HAP-1 (cell line): ENCODE results near the gene DRICH1.
"Not testable (repeated sequence)": the region's sequence is repeated elsewhere in the genome, so short reads cannot be mapped to it uniquely, and the experiment has no call there.

Experiments
- DNase-seq, 2 experiments: peaks; one replicate each; pipeline ENCODE4 v3.0.0-alpha.2; 2016 to 2020; ENCODE audit warnings: low spot score in 2 of 2
- H3K27me3 ChIP-seq: fragments of 250-450 bp; sonication (Bioruptor Pico); 2 replicates; pipeline ENCODE4 v1.5.1; 2020; ENCODE audit warnings: low read depth, mild to moderate bottlenecking, moderate library complexity
- H3K36me3 ChIP-seq: fragments of 250-450 bp; sonication (Bioruptor Pico); replicated peaks from 2 replicates; pipeline ENCODE4 v1.5.1; 2020; ENCODE audit warnings: mild to moderate bottlenecking
- H3K4me1 ChIP-seq: fragments of 250-450 bp; sonication (Bioruptor Pico); 2 replicates; pipeline ENCODE4 v1.5.1; 2020; ENCODE audit warnings: mild to moderate bottlenecking
- H3K4me3 ChIP-seq: fragments of 250-450 bp; sonication (Bioruptor Pico); 2 replicates; pipeline ENCODE4 v1.5.1; 2020; ENCODE audit warnings: mild to moderate bottlenecking, moderate library complexity
- H3K9me3 ChIP-seq: fragments of 250-450 bp; sonication (Bioruptor Pico); 2 replicates; pipeline ENCODE4 v1.5.1; 2020; ENCODE audit warnings: mild to moderate bottlenecking, moderate library complexity
- in situ Hi-C: fragments of 300-500 bp; cut with MboI; formaldehyde crosslinking; loops from 3 replicates; pipeline ENCODE4 v1.14.3; 2020; ENCODE audit warnings: low sequenced_read_pairs, inconsistent platforms, mixed read lengths

Gene DRICH1

DNA sequence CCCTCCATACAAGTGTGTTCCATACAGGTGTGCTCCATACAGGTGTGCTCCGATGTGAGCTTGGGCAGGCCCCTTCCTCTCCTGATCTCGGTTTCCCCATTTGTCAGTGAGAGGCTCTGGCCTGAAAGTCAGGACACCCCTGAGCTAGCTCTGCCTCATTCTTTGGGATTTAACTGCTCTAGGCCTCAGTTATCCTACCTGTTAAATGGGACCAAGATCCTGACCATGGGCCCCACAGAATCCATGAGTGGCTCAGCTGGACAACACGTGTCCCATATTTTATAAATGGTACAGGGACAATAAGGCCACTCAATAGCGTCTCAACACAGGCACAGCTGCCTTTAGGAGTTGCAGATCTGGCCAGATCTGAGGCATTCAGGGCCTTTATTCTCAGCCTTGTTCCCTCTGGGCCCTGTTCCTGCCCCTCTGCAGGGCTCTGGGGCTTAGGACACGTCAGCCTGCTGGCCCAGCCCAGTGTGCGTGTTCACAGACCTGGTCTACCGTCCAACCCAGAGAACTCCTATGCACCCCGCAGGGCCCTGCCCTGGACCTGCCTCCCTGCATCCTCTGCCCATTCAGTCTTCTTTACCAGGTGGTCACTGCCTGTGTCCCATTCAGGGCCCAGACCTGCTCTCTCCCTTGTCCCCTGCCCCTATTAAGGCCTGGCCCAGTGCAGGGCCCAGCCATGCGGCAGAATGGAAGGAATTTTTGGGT is 33.2 kb downstream of the DRICH1 start:
- Histone ChIP-seq H3K27me3 (no peaks in the 10 kb centered on the region), H3K36me3 (no peaks in the 10 kb centered on the region), H3K4me3 (no peak overlapping the region), H3K4me1 (no peaks in the 10 kb centered on the region), H3K9me3 (no peaks in the 10 kb centered on the region)
- no peak for DNase-seq
- in situ Hi-C loops = loop anchor here (5.0 to 10.0 kb wide), 2 partner anchors 54 to 1833 kb away; no protein-coding TSS in a partner anchor

DNA sequence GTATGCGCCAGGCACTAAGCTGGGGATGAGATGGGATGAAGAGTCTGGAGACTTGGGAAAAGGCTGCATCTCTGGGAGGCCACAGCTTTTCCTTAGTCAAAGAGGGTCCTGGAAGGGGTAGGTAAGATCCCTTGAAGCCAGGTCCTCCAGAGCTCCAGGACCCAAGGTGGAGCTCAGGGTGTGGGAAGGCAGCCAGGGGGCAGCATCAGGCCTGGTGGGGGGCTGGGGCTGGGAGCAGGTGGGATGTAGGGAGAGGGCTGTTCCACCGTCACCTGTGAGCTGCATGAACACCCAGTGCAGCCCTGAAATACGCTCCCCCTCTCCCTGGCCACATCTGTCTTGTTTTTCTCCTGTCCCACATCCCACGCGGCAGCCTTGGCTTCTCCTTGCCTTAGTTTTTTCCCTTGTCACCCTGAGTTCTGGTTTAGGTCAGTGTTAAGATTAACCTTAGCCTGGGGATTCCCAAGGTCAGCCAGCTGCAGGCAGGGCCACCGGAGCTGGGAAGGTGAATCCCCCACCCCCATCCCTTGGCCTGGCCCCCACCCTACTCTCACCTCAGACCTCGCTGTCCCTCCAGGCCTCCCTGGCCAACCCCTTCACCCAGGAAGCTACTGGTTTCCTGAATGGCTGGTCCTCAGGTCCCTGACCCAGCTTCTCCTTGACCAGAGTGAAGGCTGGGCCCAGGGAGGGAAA is 34.4 kb downstream of the DRICH1 start:
- not testable (repeated sequence) for H3K4me1 ChIP-seq, H3K27me3 ChIP-seq, H3K36me3 ChIP-seq, DNase-seq, H3K4me3 ChIP-seq, H3K9me3 ChIP-seq
- in situ Hi-C loops = loop anchor here (5.0 to 10.0 kb wide), 2 partner anchors 53 to 1835 kb away; no protein-coding TSS in a partner anchor

GRCh38 chr22:23595904-23596303 is 36.2 kb downstream of the DRICH1 start:
- not testable (repeated sequence) for H3K4me1 ChIP-seq, DNase-seq, H3K9me3 ChIP-seq, H3K4me3 ChIP-seq, H3K36me3 ChIP-seq, H3K27me3 ChIP-seq
- in situ Hi-C loops = loop anchor here (5.0 to 10.0 kb wide), 2 partner anchors 51 to 1836 kb away; no protein-coding TSS in a partner anchor

DNA sequence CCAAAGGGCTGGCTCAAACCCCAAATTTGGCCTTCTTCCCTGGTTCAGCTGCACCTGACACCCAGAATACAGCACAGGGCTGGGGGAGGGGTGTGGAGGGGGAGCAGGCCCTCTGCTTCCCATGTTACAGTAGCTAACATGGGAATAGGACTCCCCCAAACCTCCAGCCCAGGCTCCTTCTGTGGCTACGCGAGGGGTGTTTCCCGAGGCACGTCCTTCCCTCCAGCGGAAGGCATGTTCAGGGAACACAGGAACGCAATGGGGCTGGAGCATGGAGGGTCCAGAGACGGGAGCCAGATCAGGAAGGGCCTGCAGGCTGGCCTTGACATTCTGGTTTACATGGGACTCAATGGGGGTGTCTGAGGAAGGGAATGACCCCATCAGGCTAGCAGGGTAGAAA is 40.3 kb downstream of the DRICH1 start:
- Histone ChIP-seq H3K9me3 (no peaks in the 10 kb centered on the region), H3K4me3 (no peak overlapping the region), H3K27me3 (no peaks in the 10 kb centered on the region), H3K36me3 (no peaks in the 10 kb centered on the region), H3K4me1 (no peaks in the 10 kb centered on the region)
- no peak for DNase-seq
- in situ Hi-C loops = loop anchor here (10.0 kb wide), 1 partner anchor 47 kb away; no protein-coding TSS in a partner anchor

GRCh38 chr22:23591201-23591791 is 40.8 kb downstream of the DRICH1 start:
- peak; percentile 63 to 84 for DNase-seq

DNA sequence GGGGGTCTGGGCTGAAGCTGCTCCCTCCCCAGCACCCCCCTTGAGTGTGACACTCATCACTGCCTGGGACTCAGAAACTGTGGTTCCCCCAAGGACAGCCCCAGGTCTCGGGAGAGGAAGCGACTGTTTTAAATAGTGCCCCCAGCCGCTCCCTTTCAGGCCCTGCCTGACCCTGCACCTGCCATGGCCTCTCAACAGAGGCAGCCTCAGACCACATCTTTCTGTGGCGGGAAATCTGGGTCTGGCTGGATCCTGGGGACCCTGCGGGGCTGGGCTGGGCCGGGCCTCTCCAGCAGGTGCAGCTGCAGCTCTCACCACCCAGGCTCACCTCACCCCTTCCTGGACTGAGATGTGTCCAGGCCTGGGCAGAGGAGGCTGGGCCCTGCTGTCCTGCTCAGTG is 48.3 kb downstream of the DRICH1 start:
- no peak for DNase-seq
- no peaks in the 10 kb centered on the region for H3K9me3 ChIP-seq
- H3K4me3 ChIP-seq = no peak overlapping the region
- H3K27me3 ChIP-seq = no peaks in the 10 kb centered on the region
- in situ Hi-C loops = no loop called here
- H3K4me1 ChIP-seq = no peaks in the 10 kb centered on the region
- H3K36me3 ChIP-seq = no peaks in the 10 kb centered on the region

More at GRCh38 chr22:23591201-23591791, 40.8 kb downstream of the DRICH1 start:
- no peaks in the 10 kb centered on the region for H3K36me3 ChIP-seq
- no peaks in the 10 kb centered on the region for H3K27me3 ChIP-seq
- in situ Hi-C loops = loop anchor here (10.0 kb wide), 1 partner anchor 46 kb away; no protein-coding TSS in a partner anchor
- H3K4me3 ChIP-seq = no peak overlapping the region
- no peaks in the 10 kb centered on the region for H3K9me3 ChIP-seq
- H3K4me1 ChIP-seq = no peaks in the 10 kb centered on the region

DNA sequence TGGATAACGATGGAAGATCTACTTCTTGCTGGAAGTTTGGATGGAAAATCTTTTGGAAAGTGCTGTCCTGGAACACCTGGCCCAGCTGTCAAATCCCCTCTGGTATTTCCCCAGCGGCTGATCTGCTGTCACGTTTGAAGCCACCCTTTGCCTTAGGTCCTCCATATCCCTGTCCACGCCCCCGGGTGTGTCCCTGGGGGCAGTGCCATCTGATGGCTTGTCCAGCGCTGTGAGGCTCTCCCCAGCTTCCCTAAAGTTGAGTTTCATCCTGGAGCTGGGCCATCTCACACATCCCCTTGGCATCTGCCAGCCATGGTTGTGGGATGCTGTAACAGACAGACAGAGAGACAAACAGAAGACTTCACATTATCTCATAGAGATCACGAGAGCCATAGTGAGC is 49.0 kb downstream of the DRICH1 start:
- no peak overlapping the region for H3K4me3 ChIP-seq
- H3K27me3 ChIP-seq = no peaks in the 10 kb centered on the region
- no peaks in the 10 kb centered on the region for H3K4me1 ChIP-seq
- DNase-seq = no peak
- no peaks in the 10 kb centered on the region for H3K9me3 ChIP-seq
- no peaks in the 10 kb centered on the region for H3K36me3 ChIP-seq
- in situ Hi-C loops = no loop called here

GRCh38 chr22:23581260-23581650 is 50.9 kb downstream of the DRICH1 start:
- no peak for DNase-seq
- H3K27me3 ChIP-seq = no peaks in the 10 kb centered on the region
- no peaks in the 10 kb centered on the region for H3K4me1 ChIP-seq
- H3K9me3 ChIP-seq = no peaks in the 10 kb centered on the region
- no peak overlapping the region for H3K4me3 ChIP-seq
- H3K36me3 ChIP-seq = no peaks in the 10 kb centered on the region
- in situ Hi-C loops = no loop called here

DNA sequence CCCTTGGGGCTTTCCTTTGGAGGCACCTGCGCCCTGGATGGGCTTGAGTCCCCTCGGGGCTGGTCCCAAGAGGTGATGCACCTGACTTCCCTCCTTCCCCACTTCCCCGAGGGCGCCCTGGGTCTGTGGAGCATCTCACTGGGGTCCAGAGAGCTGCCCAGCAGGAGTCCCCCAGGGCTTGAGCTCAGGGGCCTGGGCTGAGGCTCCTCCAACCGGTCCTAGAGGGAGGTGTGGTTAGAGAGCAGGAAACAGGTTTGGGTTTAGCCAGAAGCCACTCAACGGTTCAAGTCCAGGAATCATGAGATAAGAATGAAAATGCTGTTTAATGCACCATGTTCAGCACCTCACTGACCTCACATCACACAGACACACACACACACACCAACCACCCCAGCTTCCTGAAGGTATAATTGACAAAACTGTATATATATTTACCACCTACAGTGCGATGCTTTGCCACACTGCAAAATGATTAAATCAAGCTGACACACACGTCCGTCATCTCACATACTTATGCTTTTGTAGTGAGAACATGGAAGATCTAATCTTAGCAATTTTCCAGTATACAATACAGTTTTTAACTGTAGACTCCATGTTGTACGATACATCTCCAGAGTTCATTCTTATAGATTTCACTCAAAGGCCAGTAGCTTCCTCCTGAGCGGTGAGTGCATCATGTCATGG is 51.4 kb downstream of the DRICH1 start:
- in situ Hi-C loops = no loop called here
- Histone ChIP-seq H3K4me3 (no peak overlapping the region), H3K9me3 (no peaks in the 10 kb centered on the region), H3K36me3 (no peaks in the 10 kb centered on the region), H3K4me1 (no peaks in the 10 kb centered on the region), H3K27me3 (no peaks in the 10 kb centered on the region)
- DNase-seq = no peak

- in situ Hi-C loops = no loop called here
- no peaks in the 10 kb centered on the region for H3K27me3 ChIP-seq
- H3K4me1 ChIP-seq = no peaks in the 10 kb centered on the region
- no peak within 1 kb of the TSS for H3K4me3 ChIP-seq
- no peaks in the 10 kb centered on the region for H3K36me3 ChIP-seq
- DNase-seq = no peak
- H3K9me3 ChIP-seq = no peaks in the 10 kb centered on the region
These were observed 52.1 kb downstream of the DRICH1 start, which contains the start of gene IGLL1 for GRCh38 chr22:23579870-23580575. Gene IGLL1, minus strand, starts transcription at chr22:23580290. Its CDS starts 100 bp downstream, at chr22:23580190.

- in situ Hi-C loops = no loop called here
- H3K4me1 ChIP-seq = no peaks in the 10 kb centered on the region
These were observed 52.8 kb downstream of the DRICH1 start for GRCh38 chr22:23579280-23579679.

GRCh38 chr22:23578306-23578705 is 53.8 kb downstream of the DRICH1 start:
- H3K36me3 ChIP-seq = no peaks in the 10 kb centered on the region
- H3K4me3 ChIP-seq = no peak overlapping the region
- H3K27me3 ChIP-seq = no peaks in the 10 kb centered on the region
- in situ Hi-C loops = no loop called here
- no peaks in the 10 kb centered on the region for H3K9me3 ChIP-seq
- DNase-seq = no peak
- H3K4me1 ChIP-seq = no peaks in the 10 kb centered on the region

More at GRCh38 chr22:23579280-23579679, 52.8 kb downstream of the DRICH1 start:
- no peaks in the 10 kb centered on the region for H3K36me3 ChIP-seq
- no peak for DNase-seq
- no peak overlapping the region for H3K4me3 ChIP-seq
- no peaks in the 10 kb centered on the region for H3K27me3 ChIP-seq
- no peaks in the 10 kb centered on the region for H3K9me3 ChIP-seq

DNA sequence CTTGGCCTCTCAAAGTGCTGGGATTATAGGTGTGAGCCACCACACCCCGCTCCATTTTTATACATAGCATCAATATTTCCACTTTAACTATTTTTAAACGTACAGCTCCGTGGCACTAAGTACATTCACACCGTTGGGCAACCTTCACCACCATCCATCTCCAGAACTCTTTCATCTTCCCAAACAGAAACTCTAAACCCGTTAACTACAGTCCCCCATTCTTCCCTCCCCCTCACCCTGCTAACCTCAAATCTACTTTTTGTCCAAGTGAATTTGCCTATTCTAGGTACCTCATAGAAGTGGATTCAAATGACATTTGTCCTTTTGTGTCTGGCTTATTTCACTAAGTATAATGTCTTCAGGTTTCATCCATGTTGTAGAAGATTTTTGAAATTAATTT is 55.4 kb downstream of the DRICH1 start:
- Histone ChIP-seq H3K36me3 (no peaks in the 10 kb centered on the region), H3K4me3 (no peak overlapping the region), H3K27me3 (no peaks in the 10 kb centered on the region), H3K4me1 (no peaks in the 10 kb centered on the region), H3K9me3 (no peaks in the 10 kb centered on the region)
- no peak for DNase-seq
- in situ Hi-C loops = no loop called here
